PC-3 (cell line): ENCODE results near the gene GRIP2. TPM values are rescaled to one million over a fixed set of nuclear protein-coding genes. Genes with fewer than 3 reads are reported as not detected.

Source experiments
- ATAC-seq: fragments of 200-7000 bp; cut with Tn5 transposase; 2 replicates; pipeline ENCODE4 v1.9.1; 2020; ENCODE audit warnings: mild to moderate bottlenecking, moderate library complexity
- BruUV-seq: library from RNA; stranded (reverse); fragments of 400-500 nt; replicated peaks from 2 replicates; lab custom pipeline; 2021; lab: Mats Ljungman, UMichigan
- CTCF ChIA-PET: fragments of 300-600 bp; sonication (Branson Sonifier 250); formaldehyde crosslinking; loops from one replicate; lab custom pipeline; 2022; ENCODE audit warnings: antibody characterized with exemption; lab: Charles Lee
- POLR2A ChIA-PET: fragments of 300-600 bp; sonication (Branson Sonifier 250); formaldehyde crosslinking; loops from one replicate; lab custom pipeline; 2022; ENCODE audit warnings: antibody characterized with exemption; ENCODE audit not compliant: unreplicated experiment; lab: Charles Lee
- DNase-seq: peaks from one replicate; pipeline ENCODE4 v3.0.0-alpha.2; 2015
- H2AFZ ChIP-seq: fragments of 300-600 bp; sonication (generic); 2 replicates; pipeline ENCODE4 v1.6.0; 2016; ENCODE audit warnings: antibody characterized with exemption, low read length
- H3F3A ChIP-seq: fragments of 300-600 bp; sonication (generic); one replicate; pipeline ENCODE4 v1.6.0; 2017; ENCODE audit warnings: antibody characterized with exemption, low read length, control low read depth, mild to moderate bottlenecking; ENCODE audit not compliant: unreplicated experiment
- H3K27ac ChIP-seq: fragments of 300-600 bp; sonication (generic); 2 replicates; pipeline ENCODE4 v1.5.1; 2016; ENCODE audit warnings: mild to moderate bottlenecking, low read length
- H3K27me3 ChIP-seq: fragments of 300-600 bp; sonication (generic); 2 replicates; pipeline ENCODE4 v1.6.1; 2016; ENCODE audit warnings: low read length, mixed read lengths
- H3K36me3 ChIP-seq: fragments of 300-600 bp; sonication (generic); 2 replicates; pipeline ENCODE4 v1.6.1; 2016; ENCODE audit warnings: low read depth, mixed run types, low read length, mixed read lengths
- H3K4me1 ChIP-seq: fragments of 300-600 bp; sonication (generic); 2 replicates; pipeline ENCODE4 v1.5.1; 2016; ENCODE audit warnings: low read length; ENCODE audit not compliant: insufficient read depth
- H3K4me2 ChIP-seq: fragments of 300-600 bp; sonication (generic); 2 replicates; pipeline ENCODE4 v1.6.0; 2016; ENCODE audit warnings: low read length
- H3K4me3 ChIP-seq: fragments of 300-600 bp; sonication (generic); 2 replicates; pipeline ENCODE4 v1.5.1; 2016; ENCODE audit warnings: mild to moderate bottlenecking, low read length, mixed read lengths
- H3K79me2 ChIP-seq: fragments of 300-600 bp; sonication (generic); 2 replicates; pipeline ENCODE4 v1.6.1; 2017; ENCODE audit warnings: low read length, mixed read lengths
- H3K9ac ChIP-seq: fragments of 300-600 bp; sonication (generic); 2 replicates; pipeline ENCODE4 v1.6.0; 2016; ENCODE audit warnings: mild to moderate bottlenecking, low read length
- H3K9me2 ChIP-seq: fragments of 300-600 bp; sonication (generic); replicated peaks from 2 replicates; pipeline ENCODE4 v1.6.1; 2016; ENCODE audit warnings: mixed run types, low read length, mixed read lengths
- H3K9me3 ChIP-seq: fragments of 300-600 bp; sonication (generic); 2 replicates; pipeline ENCODE4 v1.6.1; 2016; ENCODE audit warnings: low read length, mixed read lengths
- H4K20me1 ChIP-seq: fragments of 300-600 bp; sonication (generic); 2 replicates; pipeline ENCODE4 v1.6.1; 2016; ENCODE audit warnings: low read length, mixed read lengths
- EZH2 ChIP-seq: fragments of 300-600 bp; sonication (generic); IDR thresholded peaks from one replicate; pipeline ENCODE4 v1.6.1; 2017; ENCODE audit warnings: antibody characterized with exemption, mild to moderate bottlenecking, low read length; ENCODE audit not compliant: unreplicated experiment
- EZH2phosphoT487 ChIP-seq: fragments of 300-600 bp; sonication (generic); IDR thresholded peaks from 2 replicates; pipeline ENCODE4 v1.6.1; 2018; ENCODE audit warnings: mild to moderate bottlenecking, antibody characterized with exemption, low read length, borderline replicate concordance
- intact Hi-C: fragments of 100-400 bp; cut with micrococcal nuclease; formaldehyde crosslinking; loops from 2 replicates; pipeline ENCODE4 v1.9.0; 2023
- total RNA-seq: library from RNA; depleted of rRNA; stranded (reverse); fragments of >200 nt; gene quantifications from 2 replicates; pipeline ENCODE4 v1.2.3, GENCODE V29; 2014
- TF ChIP-seq, protein P1 (sequence below): fragments of 300-600 bp; sonication (generic); conservative IDR thresholded peaks from 2 replicates; pipeline ENCODE4 v1.5.1; 2017; ENCODE audit warnings: antibody characterized with exemption, low read depth, mild to moderate bottlenecking, low read length

GRIP2 gene
- total RNA-seq, 1 experiment from 2014 or later, result 0.36 TPM

- Histone ChIP-seq H3K4me1 (0 out of 2 replicates have a peak, but pooled peaks cover 4% of the 10 kb centered on the region), H3K27me3 (no peaks in the 10 kb centered on the region), H4K20me1 (no peaks in the 10 kb centered on the region), H3K9me2 (no peaks in the 10 kb centered on the region), H3K36me3 (no peaks in the 10 kb centered on the region), H3K79me2 (no peaks in the 10 kb centered on the region), H3K4me2 (no peak overlapping the region), H3K9ac (no peak overlapping the region), H3K4me3 (no peak overlapping the region), H3K9me3 (no peaks in the 10 kb centered on the region), H3F3A (no peaks in the 10 kb centered on the region), H3K27ac (no peak overlapping the region), H2AFZ (no peak overlapping the region)
- ChIA-PET CTCF (no interaction called here), POLR2A (no interaction called here)
- no peak for DNase-seq
- no peak for ATAC-seq
- TF ChIP-seq, protein P1, sequence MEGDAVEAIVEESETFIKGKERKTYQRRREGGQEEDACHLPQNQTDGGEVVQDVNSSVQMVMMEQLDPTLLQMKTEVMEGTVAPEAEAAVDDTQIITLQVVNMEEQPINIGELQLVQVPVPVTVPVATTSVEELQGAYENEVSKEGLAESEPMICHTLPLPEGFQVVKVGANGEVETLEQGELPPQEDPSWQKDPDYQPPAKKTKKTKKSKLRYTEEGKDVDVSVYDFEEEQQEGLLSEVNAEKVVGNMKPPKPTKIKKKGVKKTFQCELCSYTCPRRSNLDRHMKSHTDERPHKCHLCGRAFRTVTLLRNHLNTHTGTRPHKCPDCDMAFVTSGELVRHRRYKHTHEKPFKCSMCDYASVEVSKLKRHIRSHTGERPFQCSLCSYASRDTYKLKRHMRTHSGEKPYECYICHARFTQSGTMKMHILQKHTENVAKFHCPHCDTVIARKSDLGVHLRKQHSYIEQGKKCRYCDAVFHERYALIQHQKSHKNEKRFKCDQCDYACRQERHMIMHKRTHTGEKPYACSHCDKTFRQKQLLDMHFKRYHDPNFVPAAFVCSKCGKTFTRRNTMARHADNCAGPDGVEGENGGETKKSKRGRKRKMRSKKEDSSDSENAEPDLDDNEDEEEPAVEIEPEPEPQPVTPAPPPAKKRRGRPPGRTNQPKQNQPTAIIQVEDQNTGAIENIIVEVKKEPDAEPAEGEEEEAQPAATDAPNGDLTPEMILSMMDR, result no peak
- no peak for TF ChIP-seq EZH2
- no peak for TF ChIP-seq EZH2phosphoT487
- BruUV-seq, result no TSS peak
- intact Hi-C loops, result no loop called here
Measured at GRCh38 chr3:14555835-14556234, 15.7 kb upstream of the GRIP2 start.

- intact Hi-C loops, result no loop called here
- no peak for ATAC-seq
- Histone ChIP-seq H3K9me3 (no peaks in the 10 kb centered on the region), H2AFZ (no peak overlapping the region), H3K4me3 (no peak overlapping the region), H3K9me2 (no peaks in the 10 kb centered on the region), H3K27me3 (no peaks in the 10 kb centered on the region), H3K36me3 (no peaks in the 10 kb centered on the region), H3K79me2 (no peaks in the 10 kb centered on the region), H4K20me1 (no peaks in the 10 kb centered on the region), H3K9ac (no peak overlapping the region), H3K4me1 (0 out of 2 replicates have a peak, but pooled peaks cover 4% of the 10 kb centered on the region), H3F3A (no peaks in the 10 kb centered on the region), H3K4me2 (no peak overlapping the region), H3K27ac (no peak overlapping the region)
- BruUV-seq, result no TSS peak
- ChIA-PET POLR2A (no interaction called here), CTCF (interaction anchor here (0.6 kb wide), 1 partner anchor 12 kb away, joined by 3 read pairs; no protein-coding TSS in a partner anchor)
- DNase-seq, result no peak
- TF ChIP-seq EZH2 (no peak), EZH2phosphoT487 (no peak)
- TF ChIP-seq, protein P1, result no peak
Measured at GRCh38 chr3:14554715-14555114, 14.6 kb upstream of the GRIP2 start.

DNA sequence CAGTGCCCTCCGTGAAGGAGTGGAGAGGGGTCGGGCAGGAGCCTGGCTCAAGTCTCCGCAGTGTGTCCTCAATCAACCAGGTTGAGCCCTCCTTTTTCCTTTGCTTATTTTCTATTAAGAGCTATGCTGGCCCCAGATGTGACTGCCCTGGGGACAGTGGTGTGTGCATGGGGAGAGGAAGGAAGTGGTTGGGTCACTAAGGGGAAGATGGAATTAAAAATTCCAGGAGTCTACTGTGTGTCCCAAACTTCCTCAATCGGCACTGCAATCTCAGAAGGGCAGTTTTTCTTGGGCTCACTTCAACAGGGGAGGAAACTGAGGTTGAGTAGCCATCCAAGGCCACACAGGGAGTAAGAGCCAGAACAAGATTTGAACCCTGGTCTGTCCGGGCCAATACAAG lies 13.7 kb upstream of the GRIP2 start:
- Histone ChIP-seq H3F3A (no peaks in the 10 kb centered on the region), H3K27ac (no peak overlapping the region), H3K27me3 (no peaks in the 10 kb centered on the region), H4K20me1 (no peaks in the 10 kb centered on the region), H2AFZ (no peak overlapping the region), H3K4me2 (no peak overlapping the region), H3K4me3 (no peak overlapping the region), H3K9me2 (no peaks in the 10 kb centered on the region), H3K79me2 (no peaks in the 10 kb centered on the region), H3K9ac (no peak overlapping the region), H3K9me3 (no peaks in the 10 kb centered on the region), H3K36me3 (no peaks in the 10 kb centered on the region), H3K4me1 (0 out of 2 replicates have a peak, but pooled peaks cover 4% of the 10 kb centered on the region)
- ChIA-PET POLR2A (no interaction called here), CTCF (no interaction called here)
- DNase-seq (no peak), ATAC-seq (no peak)
- intact Hi-C loops, result no loop called here
- TF ChIP-seq EZH2phosphoT487 (no peak), EZH2 (no peak)
- TF ChIP-seq, protein P1, result no peak
- BruUV-seq, result no TSS peak
